Stimulated activated CD4-positive, alpha-beta T cell treated with anti-CD3 and anti-CD28 coated beads, Interleukin-2, amount 100 ng/mL, for 4 hours (primary cell): ENCODE data around the gene PLK4.
"Not testable (repeated sequence)": the region's sequence is repeated elsewhere in the genome, so short reads cannot be mapped to it uniquely, and the experiment has no call there.

Experiments
- DNase-seq: peaks from one replicate; pipeline ENCODE4 v3.0.0-alpha.2; 2020; ENCODE audit warnings: low read depth

The PLK4 gene

DNA sequence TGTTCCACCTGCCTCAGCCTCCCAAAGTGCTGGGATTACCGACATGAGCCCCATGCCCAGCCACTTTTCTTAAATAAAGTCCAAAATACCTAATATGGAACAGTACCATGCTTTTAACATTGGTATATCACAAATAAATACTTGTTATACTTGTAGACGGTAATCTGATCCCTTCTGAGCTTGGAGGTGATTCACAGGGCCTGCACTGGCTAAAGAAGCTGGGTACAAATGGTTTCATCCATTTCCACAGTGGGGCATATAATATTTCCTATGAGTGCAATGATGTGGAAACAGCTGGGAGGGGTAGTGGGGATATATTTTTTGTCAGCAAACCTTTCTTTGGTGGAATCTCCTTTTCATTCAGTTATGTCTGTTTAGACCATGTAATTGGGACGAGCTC lies 35.8 kb downstream of the PLK4 start:
- no peak for DNase-seq

DNA sequence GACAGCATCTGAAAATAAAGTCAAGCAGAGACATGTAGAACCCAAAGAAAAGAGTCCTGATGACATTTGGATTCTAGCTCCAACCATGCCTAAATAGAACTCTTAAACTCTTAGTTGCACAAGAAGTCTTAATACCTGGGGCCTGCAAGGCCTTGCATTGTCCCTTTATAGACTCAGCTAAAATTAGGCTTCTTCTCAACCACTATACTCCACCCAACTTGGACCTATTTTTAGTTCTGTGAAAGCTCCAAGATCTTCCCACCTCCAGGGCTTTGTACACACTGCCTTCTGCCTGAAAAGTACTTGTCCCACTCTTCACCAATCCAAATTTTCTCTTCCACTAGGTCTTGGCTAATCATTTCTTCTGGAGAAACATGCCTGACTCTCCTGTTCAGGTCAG lies 36.5 kb downstream of the PLK4 start:
- no peak for DNase-seq

DNA sequence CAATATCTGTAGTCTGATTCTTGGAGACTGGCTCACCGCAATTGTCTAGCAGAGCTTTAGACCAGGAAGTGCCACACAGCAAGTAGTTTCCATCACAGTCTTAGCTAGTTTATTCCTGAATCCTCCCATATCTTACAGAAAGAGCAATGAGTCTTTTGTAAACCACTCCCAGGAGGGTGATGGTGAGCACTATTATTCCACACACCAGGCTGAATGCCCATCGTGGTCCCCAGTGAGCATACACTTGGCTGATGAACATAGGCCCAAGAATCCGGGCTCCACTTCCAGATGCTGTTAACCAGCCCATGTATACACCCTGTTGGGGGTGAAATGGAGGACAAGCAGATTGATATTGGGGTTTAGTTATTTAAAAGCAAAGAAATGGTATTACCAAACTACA lies 39.8 kb downstream of the PLK4 start:
- DNase-seq, result no peak

DNA sequence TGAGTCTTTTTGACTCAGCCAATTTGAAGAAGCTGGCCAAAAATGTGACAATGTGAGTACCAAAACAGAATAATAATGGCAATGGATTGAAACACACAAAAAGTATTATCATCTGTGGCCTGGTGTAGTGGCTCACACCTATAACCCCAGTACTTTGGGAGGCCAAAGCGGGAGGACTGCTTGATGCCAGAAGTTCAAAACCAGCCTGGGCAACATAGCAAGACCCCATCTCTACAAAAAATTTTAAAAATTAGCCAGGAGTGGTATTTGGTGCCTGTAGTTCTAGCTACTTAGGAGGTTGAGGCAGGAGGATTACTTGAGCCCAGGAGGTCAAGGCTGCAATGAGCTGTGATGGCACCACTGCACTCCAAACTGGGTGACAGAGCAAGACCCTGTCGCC lies 41.5 kb downstream of the PLK4 start:
- DNase-seq, result no peak

DNA sequence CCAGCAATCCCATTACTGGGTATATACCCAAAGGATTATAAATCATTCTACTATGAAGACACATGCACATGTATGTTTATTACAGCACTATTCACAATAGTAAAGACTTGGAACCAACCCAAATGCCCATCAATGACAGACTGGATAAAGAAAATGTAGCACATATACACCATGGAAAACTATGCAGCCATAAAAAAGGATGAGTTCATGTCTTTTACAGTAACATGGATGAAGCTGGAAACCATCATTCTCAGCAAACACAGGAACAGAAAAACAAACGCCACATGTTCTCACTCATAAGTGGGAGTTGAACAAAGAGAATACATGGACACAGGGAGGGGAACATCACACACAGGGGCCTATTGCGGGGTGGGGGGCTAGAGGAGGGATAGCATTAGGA lies 45.0 kb downstream of the PLK4 start:
- DNase-seq, result not testable (repeated sequence)

DNA sequence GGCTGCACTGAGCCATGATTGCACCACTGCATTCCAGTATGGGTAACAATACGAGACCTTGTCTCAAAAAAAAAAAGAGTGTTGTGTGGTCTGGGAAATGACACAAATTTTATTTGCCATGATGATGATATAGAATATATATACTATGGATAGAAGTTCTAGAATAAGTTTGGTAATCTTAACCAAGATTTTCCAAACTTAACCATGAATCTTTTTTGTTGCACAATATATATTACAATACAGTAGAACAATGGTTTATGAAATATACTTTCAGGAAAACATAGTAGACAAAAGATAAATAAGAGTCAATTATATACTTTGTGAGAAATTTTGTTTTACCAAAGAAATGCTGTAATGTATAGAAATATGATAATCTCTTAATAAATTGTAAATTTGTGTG lies 49.5 kb downstream of the PLK4 start:
- no peak for DNase-seq

DNA sequence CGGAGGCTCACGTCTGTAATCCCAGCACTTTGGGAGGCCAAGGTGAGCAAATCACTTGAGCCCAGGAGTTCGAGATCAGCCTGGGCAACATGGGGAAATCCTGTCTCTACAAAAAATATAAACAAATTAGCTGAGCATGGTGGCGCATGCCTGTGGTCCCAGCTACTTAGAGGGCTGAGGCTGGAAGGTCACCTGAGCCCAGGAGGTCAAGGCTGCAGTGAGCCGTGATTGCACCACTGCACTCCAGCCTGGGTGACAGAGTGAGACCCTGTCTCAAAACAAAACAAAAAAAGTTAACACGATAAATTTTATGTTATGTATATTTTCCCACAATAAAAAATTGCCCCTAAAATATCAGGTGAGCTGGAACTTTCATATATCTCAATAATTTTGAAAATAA lies 51.1 kb downstream of the PLK4 start:
- DNase-seq, result not testable (repeated sequence)

DNA sequence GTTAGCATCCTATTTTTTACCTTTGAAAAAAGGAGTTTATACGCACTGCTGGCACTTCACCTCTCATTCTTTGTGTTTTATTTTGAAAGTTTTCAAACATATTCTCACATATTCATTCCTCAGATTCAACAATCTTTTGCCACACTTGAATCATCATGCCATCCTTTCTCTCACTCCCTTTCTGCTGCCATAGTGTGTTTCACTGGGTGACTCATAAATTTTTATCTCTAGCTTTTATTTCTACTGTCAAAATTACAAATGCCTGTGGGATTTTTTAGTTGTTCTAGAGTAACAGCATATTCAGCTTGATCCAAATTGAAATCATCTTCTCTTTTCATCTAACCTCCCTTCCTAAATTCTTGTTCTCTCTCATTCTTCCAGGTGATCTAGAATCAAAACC lies 56.3 kb downstream of the PLK4 start:
- no peak for DNase-seq
